ENCODE results near the gene MYOM1.

DNA sequence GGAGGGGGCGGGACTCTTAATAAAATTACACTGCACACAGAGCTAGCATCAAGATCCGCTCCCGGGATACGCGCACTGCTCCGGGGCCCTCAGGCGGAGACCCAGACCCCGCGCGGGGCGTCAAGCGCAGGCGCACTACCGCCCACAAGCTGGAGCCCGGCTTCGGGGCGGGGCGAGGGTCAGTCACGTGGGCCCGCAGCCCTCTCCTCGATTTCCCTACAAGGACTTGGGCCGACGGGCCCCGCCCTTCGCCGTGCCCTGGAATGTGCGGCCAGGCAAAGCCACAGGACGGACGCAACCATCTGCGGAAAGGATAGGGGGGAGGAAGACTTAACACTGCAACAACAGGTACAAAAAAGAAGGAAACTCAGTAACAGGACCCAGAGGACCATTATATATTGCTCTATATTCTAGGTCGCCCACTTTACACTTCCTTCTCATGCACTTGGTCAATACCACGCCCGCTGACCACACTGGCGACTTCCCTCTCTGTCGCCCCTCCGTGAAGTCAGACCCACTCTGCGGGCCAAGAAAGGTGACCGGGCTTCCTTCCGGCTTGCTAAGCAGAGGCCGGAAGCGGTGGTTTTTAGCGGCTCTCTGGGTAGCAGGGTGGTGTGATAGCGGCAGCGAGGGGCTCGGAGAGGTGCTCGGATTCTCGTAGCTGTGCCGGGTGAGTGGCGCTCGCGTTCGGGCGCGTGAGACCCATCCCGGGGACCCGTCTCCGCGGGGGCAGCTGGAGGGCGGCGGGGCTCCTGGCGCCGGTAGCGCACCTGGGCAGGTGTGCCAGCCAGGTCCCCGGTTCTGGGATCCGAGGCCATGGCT is 27.7 kb upstream of the MYOM1 start, which contains the start of gene MYL12A:
- TF ChIP-seq, protein P1, sequence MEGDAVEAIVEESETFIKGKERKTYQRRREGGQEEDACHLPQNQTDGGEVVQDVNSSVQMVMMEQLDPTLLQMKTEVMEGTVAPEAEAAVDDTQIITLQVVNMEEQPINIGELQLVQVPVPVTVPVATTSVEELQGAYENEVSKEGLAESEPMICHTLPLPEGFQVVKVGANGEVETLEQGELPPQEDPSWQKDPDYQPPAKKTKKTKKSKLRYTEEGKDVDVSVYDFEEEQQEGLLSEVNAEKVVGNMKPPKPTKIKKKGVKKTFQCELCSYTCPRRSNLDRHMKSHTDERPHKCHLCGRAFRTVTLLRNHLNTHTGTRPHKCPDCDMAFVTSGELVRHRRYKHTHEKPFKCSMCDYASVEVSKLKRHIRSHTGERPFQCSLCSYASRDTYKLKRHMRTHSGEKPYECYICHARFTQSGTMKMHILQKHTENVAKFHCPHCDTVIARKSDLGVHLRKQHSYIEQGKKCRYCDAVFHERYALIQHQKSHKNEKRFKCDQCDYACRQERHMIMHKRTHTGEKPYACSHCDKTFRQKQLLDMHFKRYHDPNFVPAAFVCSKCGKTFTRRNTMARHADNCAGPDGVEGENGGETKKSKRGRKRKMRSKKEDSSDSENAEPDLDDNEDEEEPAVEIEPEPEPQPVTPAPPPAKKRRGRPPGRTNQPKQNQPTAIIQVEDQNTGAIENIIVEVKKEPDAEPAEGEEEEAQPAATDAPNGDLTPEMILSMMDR (IDR thresholded peaks at IDR 0.05), result peak in 2 of 4 experiments; percentile 4 to 18
- TF ChIP-seq POLR2A (IDR thresholded peaks at IDR 0.05), result peak; percentile 77 to 79

All from uterus (tissue), 2 donors.